Loucy (cell line): ENCODE results near the gene ZCCHC14.

Experiments used
- EZH2phosphoT487 ChIP-seq: fragments of 200-600 bp; IDR thresholded peaks from 2 replicates; pipeline ENCODE4 v1.6.1; 2018; ENCODE audit warnings: antibody characterized with exemption, mild to moderate bottlenecking, moderate library complexity, borderline replicate concordance
- TF ChIP-seq, protein P1 (sequence below): fragments of 200-600 bp; sonication (generic); conservative IDR thresholded peaks from 2 replicates; pipeline ENCODE4 v1.5.1; 2014; ENCODE audit warnings: mild to moderate bottlenecking, antibody characterized with exemption, low read length

DNA sequence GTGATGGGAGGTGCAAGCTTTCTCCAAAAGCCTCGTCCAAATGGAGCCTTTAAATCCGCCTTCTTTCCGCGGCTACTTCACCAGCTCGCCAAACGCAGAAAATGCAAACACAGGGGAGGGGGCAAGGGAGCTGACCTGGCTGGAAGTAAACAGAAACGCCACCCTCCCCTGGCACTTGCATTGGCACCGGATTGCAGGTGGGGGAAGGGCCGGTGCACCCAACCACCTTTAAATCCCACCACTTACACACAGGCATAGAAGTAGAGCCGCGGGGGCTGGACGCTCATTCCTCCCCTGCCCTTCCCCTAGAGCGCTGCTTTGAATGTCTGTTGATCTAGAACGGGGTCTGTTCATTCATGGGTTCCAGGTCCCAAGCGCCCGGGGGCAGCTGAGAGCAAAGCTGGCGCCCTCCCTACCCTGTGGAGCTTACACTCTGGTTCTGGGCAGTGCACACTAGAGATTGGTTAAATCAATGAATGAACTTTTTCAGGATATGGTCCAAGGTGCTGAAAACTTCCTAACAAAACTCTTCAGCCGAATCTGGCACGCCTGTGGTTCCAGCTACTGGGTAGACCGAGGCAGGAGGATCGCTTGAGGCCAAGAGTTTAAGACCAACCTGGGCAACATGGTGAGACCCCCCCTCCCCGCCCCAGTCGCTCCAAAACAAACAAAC lies 920 bp upstream of the ZCCHC14 start:
- TF ChIP-seq, protein P1, sequence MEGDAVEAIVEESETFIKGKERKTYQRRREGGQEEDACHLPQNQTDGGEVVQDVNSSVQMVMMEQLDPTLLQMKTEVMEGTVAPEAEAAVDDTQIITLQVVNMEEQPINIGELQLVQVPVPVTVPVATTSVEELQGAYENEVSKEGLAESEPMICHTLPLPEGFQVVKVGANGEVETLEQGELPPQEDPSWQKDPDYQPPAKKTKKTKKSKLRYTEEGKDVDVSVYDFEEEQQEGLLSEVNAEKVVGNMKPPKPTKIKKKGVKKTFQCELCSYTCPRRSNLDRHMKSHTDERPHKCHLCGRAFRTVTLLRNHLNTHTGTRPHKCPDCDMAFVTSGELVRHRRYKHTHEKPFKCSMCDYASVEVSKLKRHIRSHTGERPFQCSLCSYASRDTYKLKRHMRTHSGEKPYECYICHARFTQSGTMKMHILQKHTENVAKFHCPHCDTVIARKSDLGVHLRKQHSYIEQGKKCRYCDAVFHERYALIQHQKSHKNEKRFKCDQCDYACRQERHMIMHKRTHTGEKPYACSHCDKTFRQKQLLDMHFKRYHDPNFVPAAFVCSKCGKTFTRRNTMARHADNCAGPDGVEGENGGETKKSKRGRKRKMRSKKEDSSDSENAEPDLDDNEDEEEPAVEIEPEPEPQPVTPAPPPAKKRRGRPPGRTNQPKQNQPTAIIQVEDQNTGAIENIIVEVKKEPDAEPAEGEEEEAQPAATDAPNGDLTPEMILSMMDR = no peak
- no peak for TF ChIP-seq EZH2phosphoT487
